Upper lobe of left lung (tissue), 6 donors: Measurements from ENCODE around the gene ACVR1B. TPM values are rescaled to one million over a fixed set of nuclear protein-coding genes. Genes with fewer than 3 reads are reported as not detected.
A peak's percentile ranks its signal among the peaks of the same experiment; 100 is the strongest.

ENCODE experiments used
- ATAC-seq, 2 donors: fragments of 200-7000 bp; cut with Tn5 transposase; one replicate each; pipeline ENCODE4 v1.9.1; 2022; ENCODE audit warnings: mild to moderate bottlenecking in 2 of 2, moderate library complexity in 2 of 2; ENCODE audit not compliant: low FRiP score in 2 of 2
- DNase-seq, 2 donors: peaks; one replicate each; pipeline ENCODE4 v3.0.0-alpha.2; 2019 to 2020
- H3K27ac ChIP-seq, 4 donors: fragments of 200-600 bp; sonication (generic); one replicate each; pipeline ENCODE4 v1.5.1; 2016 to 2019
- H3K27me3 ChIP-seq, 4 donors: fragments of 200-600 bp; sonication (generic); one replicate each; pipeline ENCODE4 v1.5.1; 2017 to 2019
- H3K36me3 ChIP-seq, 4 donors: fragments of 200-600 bp; sonication (generic); one replicate each; pipeline ENCODE4 v1.5.1; 2016 to 2019
- H3K4me1 ChIP-seq, 4 donors: fragments of 200-600 bp; sonication (generic); one replicate each; pipeline ENCODE4 v1.5.1; 2018 to 2019
- H3K4me3 ChIP-seq, 4 donors: fragments of 200-600 bp; sonication (generic); one replicate each; pipeline ENCODE4 v1.5.1; 2017 to 2019; ENCODE audit warnings: mild to moderate bottlenecking in 2 of 4, moderate library complexity in 1 of 4
- H3K9me3 ChIP-seq, 4 donors: fragments of 200-600 bp; sonication (generic); one replicate each; pipeline ENCODE4 v1.5.1; 2018 to 2019
- CTCF ChIP-seq, 6 experiments: fragments of 450-650 bp in 4 of 6; fragments of 200-600 bp in 2 of 6; sonication (generic) in 2 of 6; IDR thresholded peaks; one replicate each; pipeline ENCODE4 v1.5.1; 2016 to 2019; ENCODE audit warnings: antibody characterized with exemption in 6 of 6
- EP300 ChIP-seq, 4 donors: sonication (generic); formaldehyde crosslinking; IDR thresholded peaks; one replicate each; pipeline ENCODE4 v1.5.1; 2017; ENCODE audit warnings: antibody characterized with exemption in 4 of 4, control low read depth in 2 of 4
- POLR2A ChIP-seq, 4 donors: fragments of 450-650 bp; IDR thresholded peaks; one replicate each; pipeline ENCODE4 v1.5.1; 2016 to 2017; ENCODE audit warnings: antibody characterized with exemption in 4 of 4, mild to moderate bottlenecking in 2 of 4
- POLR2AphosphoS5 ChIP-seq, 2 donors: sonication (generic); formaldehyde crosslinking; IDR thresholded peaks; one replicate each; pipeline ENCODE4 v1.5.1; 2017; ENCODE audit warnings: antibody characterized with exemption in 2 of 2
- WGBS, 2 donors: methylation state at CpG; one replicate each; pipeline ENCODE4 v1.1.5; 2017 to 2018; 5-methylcytosine and 5-hydroxymethylcytosine counted together
- total RNA-seq, 6 donors: library from RNA; depleted of rRNA in 4 of 6; stranded (reverse); fragments of >200 nt in 4 of 6; gene quantifications; one replicate each; pipeline versions ENCODE4 v1.1.0 to v1.2.1, GENCODE V29; 2016 to 2021
- donor health status: DM: no; HTN: no; CAD: no; lungs with moderate emphysema.
- donor health status: DM: no; HTN: yes; CAD: no; lungs with severe emphysema.

Gene ACVR1B
- total RNA-seq, 6 donors from 2014 or later = 13.0 to 44.9 (median 23.6) TPM

GRCh38 chr12:52026263-52026662 is 74.8 kb downstream of the ACVR1B start:
- no peaks in the 10 kb centered on the region for H3K27me3 ChIP-seq
- no peak for ATAC-seq
- no peaks in the 10 kb centered on the region for H3K9me3 ChIP-seq
- peaks cover 34 to 43% (median 39%) of the 10 kb centered on the region in 4 donors for H3K4me1 ChIP-seq
- DNase-seq = no peak
- peak overlapping the region; percentile 83 to 89 (median 85) for H3K27ac ChIP-seq
- no peak overlapping the region for H3K4me3 ChIP-seq
- H3K36me3 ChIP-seq = no peaks in the 10 kb centered on the region
- TF ChIP-seq POLR2AphosphoS5 (IDR thresholded peaks at IDR 0.05) (no peak), POLR2A (IDR thresholded peaks at IDR 0.05) (no peak), CTCF (IDR thresholded peaks at IDR 0.05) (no peak), EP300 (IDR thresholded peaks at IDR 0.05) (no peak)
- 16 to 60% methylated on average over 2 to 5 of the region's 5 CpGs for WGBS, 2 donors

GRCh38 chr12:52027085-52027843 is 75.8 kb downstream of the ACVR1B start:
- TF ChIP-seq EP300 (IDR thresholded peaks at IDR 0.05) (no peak), CTCF (IDR thresholded peaks at IDR 0.05) (no peak), POLR2A (IDR thresholded peaks at IDR 0.05) (no peak), POLR2AphosphoS5 (IDR thresholded peaks at IDR 0.05) (no peak)
- ATAC-seq = no peak
- Histone ChIP-seq H3K27ac (peak overlapping the region in 1 of 4 donors; percentile 87), H3K4me3 (no peak overlapping the region), H3K4me1 (peaks cover 38 to 48% (median 43%) of the 10 kb centered on the region in 4 donors), H3K9me3 (no peaks in the 10 kb centered on the region), H3K36me3 (no peaks in the 10 kb centered on the region), H3K27me3 (no peaks in the 10 kb centered on the region)
- no peak for DNase-seq
- 80 to 87% methylated on average over 7 to 12 of the region's 12 CpGs for WGBS, 2 donors

GRCh38 chr12:52029685-52030084 is 78.2 kb downstream of the ACVR1B start:
- Histone ChIP-seq H3K27ac (no peak overlapping the region), H3K36me3 (no peaks in the 10 kb centered on the region), H3K9me3 (no peaks in the 10 kb centered on the region), H3K4me1 (peaks cover 30 to 44% (median 37%) of the 10 kb centered on the region in 4 donors), H3K27me3 (no peaks in the 10 kb centered on the region), H3K4me3 (no peak overlapping the region)
- TF ChIP-seq POLR2A (IDR thresholded peaks at IDR 0.05) (no peak), CTCF (IDR thresholded peaks at IDR 0.05) (no peak), POLR2AphosphoS5 (IDR thresholded peaks at IDR 0.05) (no peak), EP300 (IDR thresholded peaks at IDR 0.05) (no peak)
- ATAC-seq (no peak), DNase-seq (peak in 1 of 2 donors; percentile 64)
- WGBS, 2 donors = 50% methylated on average over 1 to 4 of the region's 4 CpGs

GRCh38 chr12:52032446-52032803 is 80.9 kb downstream of the ACVR1B start:
- DNase-seq = peak in 1 of 2 donors; percentile 76
- Histone ChIP-seq H3K27ac (peak overlapping the region; percentile 85 to 92 (median 89)), H3K9me3 (no peaks in the 10 kb centered on the region), H3K36me3 (no peaks in the 10 kb centered on the region), H3K4me3 (peak overlapping the region in 3 of 4 donors; percentile 29 to 37 (median 36)), H3K4me1 (peaks cover 22 to 32% (median 31%) of the 10 kb centered on the region in 4 donors), H3K27me3 (no peaks in the 10 kb centered on the region)
- ATAC-seq = peak; percentile 43 to 46
- TF ChIP-seq CTCF (IDR thresholded peaks at IDR 0.05) (no peak), POLR2A (IDR thresholded peaks at IDR 0.05) (no peak), EP300 (IDR thresholded peaks at IDR 0.05) (no peak), POLR2AphosphoS5 (IDR thresholded peaks at IDR 0.05) (no peak)
- WGBS, 2 donors = 9% methylated on average over 5 of the region's 5 CpGs
